ENCODE results near the gene ANKRD2.
"Not testable (repeated sequence)": the region's sequence is repeated elsewhere in the genome, so short reads cannot be mapped to it uniquely, and the experiment has no call there.

ANKRD2 gene

DNA sequence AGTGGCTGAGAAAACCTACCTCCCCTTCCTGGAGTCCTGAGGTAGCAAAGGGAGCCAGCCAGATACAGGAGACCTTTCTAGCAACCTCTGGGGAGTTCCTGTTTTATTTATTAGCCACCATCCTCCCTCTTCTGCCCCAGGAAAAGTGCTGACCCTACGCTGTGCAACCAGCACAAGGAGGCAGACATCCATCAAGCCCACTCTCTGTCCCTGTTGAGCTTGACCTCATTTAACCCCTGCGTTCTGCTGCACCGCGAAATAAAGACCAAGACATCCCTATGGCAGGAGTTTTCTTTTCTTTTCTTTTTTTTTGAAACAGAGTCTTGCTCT lies 25.3 kb upstream of the ANKRD2 start:
- no peak for DNase-seq

DNA sequence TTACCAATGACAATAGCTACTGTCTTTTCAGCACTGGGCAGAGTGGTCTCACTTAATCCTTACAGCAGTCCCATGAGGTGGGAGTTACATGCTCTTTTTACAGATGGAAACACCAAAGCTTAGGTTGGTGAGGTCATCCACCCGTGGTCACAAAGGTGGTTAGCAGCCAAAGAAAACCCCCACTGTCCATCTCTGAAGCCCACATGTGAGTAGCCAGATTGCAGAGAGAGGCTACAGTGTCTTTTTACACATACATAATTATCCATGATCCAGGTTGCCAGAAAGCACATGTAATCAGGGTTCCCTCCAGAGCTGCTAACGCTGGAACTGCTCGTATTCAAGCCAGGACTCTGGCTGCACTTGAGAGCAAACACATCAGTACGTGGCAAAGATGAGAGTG lies 24.6 kb upstream of the ANKRD2 start:
- DNase-seq: peak; percentile 19

DNA sequence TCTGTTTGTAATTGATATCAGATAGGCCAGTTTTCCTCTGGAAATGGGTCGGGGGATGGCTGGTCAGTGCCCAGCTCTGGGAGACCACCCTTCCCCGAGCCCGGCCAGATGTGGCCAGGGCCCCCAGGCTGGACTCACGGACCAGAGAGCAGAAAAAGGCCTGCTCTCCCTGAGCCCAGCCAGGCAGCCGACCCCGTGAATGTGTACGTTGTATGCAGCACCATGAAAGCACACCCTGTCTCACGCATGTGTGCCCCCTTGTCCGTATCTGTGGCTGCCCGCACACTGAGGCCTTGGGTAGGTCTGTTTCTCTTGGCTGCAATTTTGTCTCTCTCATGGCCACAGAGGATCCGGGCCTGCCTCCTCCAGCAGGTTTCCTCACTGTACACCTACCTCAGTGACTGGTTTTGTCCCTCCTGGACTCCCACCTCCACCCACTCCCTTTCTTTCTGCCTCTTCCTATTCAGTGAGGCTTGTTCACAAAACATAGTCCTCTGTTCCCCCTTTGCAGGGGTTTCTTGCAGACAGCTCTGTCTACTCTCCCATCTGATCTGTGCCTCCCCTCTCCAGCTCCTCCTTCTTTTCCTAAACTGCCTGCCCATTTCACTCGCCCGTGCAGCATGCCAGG lies 23.6 kb upstream of the ANKRD2 start:
- no peak for DNase-seq

DNA sequence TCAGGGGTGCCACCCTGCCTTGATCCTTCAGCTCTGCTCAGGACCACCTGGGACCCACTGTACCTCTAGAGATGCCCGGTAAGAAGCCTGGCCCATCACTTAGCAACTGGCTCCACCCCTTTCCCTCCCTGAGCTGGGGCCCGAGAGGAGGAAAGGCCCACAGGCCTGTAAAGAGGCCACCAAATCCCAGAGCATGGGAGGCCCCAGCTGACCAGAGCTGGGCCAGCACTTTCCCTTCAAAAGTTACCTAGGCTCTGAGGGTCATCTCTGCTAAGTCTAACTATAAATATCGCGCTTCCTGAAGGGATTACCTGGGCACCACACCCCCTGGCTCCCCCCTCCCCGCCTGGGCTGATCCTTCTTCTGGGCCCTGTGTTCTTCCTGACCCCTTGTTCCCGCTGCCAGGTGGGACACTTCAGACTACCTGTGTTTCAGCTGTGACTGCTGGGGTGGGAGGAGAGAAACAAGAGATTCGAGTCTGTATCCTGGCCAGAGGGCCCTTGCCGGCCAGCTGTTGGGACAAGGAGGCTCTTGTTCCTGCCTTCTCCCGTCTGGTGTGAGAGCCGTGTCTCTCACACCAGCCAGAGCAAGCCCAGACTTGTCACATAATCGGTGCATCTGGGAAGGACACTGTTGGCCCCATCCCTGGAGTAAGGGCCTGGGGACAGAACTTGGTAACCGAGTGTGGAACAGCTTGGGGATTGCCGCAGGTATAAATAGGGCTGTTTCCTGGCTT lies 22.8 kb upstream of the ANKRD2 start:
- no peak for DNase-seq

DNA sequence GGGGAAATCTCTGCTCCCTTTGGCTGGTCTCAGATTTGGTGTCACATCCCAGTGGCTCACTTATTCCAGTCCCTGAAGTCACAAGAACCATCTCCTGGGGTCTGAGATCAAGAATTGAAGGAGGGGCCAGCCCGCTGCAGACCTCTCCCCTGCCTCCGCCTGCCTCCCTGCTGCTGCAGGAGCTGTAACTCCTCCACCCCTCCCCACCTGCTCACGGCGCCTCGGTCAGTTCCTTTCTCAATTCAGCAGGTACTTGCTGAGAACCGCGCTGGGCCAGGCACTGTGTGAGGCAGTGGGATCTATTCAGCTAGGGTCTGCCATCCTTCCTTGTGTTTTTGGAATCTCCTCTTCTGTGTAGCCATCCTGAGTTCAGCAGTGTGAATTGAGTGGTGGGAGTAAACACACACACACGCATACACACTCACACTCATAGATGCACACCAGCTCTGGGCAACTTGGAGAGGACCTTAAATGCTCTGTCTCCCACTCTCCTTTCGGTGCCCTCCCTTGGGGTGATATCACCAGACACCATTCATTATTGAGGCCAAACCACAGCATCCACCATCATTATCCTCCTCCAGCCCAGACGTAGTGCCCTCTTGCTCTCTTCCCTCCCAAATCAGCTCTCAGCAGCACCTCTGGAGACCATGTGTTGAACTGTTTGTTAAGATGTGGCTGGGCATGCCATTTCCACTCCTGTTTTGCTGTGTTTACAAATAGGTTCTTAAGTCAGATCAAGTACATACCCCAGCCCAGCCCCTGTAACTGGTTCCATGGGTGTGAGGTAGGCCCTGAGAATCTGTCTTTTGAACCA lies 22.0 kb upstream of the ANKRD2 start:
- DNase-seq: no peak

DNA sequence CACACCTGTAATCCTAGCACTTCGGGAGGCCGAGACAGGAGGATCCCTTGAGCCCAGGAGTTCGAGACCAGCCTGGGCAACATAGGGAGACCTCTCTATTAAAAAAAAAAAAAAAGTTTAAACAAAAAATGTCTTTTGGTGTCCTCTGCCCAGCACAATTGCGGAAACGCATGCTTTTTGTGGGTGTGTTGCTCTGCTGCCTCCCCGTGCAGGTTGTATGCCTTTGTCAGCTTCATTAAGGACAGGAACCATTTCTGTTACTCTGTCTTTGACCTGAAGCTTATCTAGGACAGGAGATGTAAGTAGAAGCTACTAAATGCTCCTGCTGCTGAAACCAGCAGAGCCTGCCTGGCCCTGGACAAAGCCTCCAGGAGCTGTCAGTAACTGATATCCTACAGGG lies 21.3 kb upstream of the ANKRD2 start:
- no peak for DNase-seq

DNA sequence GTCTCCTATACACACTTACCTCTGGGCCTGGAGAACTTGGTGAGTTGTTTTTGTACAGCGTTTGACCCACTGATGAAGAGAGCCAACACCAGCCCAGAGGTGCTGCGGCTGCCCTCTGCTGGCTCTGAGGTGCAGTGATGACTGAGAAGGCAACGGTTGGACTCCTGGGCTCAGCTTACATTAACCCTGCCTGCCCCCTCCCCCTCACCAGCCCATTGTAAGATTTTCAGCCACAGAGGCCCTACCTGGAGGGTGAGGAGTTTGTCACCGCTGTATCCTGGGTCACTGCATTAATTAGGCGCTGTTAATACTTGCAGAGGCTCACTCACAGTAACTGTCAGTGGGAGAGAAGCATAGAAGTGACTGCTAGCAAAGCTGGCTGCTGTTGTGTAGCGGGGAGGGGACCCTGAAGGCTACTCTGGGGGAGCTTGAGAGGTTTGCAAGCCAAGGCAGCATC lies 19.0 kb upstream of the ANKRD2 start:
- no peak for DNase-seq

DNA sequence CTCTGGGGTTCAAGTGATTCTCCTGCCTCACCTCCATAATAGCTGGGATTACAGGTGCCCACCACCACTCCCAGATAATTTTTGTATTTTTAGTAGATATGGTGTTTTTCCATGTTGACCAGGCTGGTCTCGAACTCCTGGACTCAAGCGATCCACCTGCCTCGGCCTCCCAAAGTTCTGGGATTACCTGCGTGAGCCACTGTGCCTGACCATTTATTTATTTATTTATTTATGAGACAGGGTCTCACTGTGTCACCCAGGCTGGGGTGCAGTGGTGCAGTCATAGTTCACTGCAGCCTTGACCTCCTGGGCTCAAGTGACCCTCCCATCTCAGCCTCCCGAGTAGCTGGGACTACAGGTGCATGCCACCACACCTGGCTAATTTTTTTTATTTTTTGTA lies 18.2 kb upstream of the ANKRD2 start:
- not testable (repeated sequence) for DNase-seq

DNA sequence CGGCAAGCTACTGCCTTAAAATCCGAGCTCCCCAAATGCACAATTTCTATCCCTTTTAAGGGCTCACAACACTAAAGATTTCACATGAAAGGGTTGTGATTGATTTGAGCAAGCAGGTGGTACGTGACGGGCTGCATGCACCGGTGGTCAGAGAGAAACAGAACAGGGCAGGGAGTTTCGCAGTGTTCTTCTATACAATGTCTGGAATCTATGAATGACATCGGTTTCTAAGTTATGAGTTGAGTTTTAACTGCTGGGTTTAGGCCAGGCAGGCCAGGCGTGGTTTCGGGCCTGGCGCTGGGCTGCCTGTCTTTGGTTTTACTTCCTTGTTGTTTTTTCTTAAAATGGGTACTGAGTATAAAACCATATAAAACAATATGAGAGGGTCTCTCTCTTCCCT lies 17.0 kb upstream of the ANKRD2 start:
- not testable (repeated sequence) for DNase-seq

DNA sequence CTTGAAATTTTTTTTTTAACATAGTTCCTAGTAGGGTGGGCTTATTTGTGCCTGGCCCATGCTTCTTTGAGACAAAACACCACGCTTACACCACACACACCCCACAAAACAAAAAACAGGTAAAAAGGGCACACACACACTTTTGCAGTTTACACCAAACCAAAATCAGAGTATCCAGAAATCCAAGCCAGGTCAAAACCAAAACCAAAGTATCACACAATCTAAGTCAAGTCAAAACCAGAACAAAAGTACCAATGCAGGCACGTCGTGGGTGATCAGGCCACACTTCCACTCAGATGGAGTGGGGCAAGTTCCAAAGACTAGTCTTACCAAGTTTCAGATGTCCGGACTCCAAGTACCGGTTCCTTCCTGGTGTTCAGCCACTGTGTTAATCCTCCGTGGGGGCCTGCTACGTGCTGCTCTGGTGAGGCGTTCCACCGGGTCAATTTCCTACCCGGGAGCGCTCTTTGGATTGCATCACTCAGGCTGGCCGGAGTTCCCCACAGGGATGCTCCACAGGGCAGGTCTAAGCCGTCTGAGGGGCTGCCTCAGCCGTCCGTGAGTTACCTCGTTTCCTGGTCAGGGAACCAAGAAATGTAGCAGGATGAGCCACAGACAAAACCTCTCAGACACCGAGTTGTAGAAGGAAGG lies 11.7 kb upstream of the ANKRD2 start:
- DNase-seq: not testable (repeated sequence)

DNA sequence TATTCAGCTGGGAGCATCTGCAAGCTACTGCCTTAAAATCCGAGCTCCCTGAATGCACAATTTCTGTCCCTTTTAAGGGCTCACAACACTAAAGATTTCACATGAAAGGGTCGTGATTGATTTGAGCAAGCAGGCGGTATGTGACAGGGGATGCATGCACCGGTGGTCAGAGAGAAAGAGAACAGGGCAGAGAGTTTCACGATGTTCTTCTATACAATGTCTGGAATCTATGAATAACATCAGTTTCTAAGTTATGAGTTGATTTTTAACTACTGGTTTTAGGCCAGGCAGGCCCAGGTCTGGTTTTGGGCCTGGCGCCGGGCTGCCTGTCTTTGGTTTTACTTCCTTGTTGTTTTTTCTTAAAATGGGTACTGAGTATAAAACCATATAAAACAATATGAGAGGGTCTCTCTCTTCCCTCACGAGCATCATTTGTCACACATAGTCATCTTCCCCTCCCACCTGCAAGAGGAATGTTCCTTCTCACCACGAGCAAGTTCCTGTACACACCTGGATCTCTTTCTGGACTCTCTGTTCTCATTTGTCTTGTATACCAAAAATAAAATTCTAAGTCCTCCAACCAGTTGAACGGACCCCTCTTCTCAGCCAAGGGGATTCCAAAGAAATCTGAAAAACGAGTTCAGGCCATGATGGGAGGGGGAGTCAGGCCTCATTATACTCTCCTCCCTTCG lies 11.0 kb upstream of the ANKRD2 start:
- not testable (repeated sequence) for DNase-seq

DNA sequence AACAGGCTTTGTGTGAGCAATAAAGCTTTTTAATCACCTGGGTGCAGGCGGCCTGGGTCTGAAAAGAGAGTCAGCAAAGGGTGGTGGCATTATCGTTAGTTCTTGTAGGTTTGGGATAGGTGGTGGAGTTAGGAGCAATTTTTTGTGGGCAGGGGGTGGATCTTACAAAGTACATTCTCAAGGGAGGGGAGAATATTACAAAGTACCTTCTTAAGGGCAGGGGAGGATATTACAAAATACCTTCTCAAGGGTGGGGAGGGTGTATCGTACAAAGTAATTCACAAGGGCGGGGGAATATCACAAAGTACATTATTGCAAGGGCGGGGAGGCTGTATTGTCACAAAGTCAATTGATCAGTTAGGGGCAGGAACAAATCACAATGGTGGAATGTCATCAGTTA lies 10.2 kb upstream of the ANKRD2 start:
- DNase-seq: not testable (repeated sequence)

DNA sequence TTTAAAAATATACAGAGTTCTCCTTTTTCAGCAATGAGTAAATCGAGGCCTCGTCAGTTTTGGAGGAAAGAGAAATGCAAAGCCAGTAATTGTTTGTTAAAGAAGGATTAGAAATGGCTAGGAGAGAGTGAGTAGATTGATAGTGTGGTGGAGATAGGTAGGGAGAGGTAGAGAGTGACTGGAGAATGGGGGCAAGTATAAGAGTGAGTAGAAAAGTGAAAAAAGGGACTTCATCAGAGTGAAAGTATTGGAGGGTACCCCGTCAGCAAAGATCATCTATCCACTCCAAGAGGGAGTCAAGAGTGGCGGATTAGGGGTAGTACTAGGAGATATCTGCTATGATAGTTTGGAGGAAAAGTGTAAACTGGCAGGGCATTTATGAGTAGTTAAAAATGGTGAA lies 9.2 kb upstream of the ANKRD2 start:
- no peak for DNase-seq

DNA sequence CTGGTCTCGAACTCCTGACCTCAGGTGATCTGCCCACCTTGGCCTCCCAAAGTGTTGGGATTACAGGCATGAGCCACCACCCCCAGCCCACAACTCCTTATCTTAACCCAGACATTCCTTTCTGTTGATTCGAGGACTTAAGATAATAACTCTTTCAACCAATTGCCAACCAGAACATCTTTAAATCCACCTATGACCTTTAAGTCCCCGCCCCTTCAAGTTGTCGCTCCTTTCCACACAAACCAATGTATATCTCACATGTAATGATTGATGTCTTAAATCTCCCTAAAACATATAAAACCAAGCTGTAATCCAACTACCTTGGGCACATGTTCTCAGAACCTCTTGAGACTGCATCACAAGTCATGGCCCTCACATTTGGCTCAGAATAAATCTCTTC lies 7.8 kb upstream of the ANKRD2 start:
- DNase-seq: no peak

DNA sequence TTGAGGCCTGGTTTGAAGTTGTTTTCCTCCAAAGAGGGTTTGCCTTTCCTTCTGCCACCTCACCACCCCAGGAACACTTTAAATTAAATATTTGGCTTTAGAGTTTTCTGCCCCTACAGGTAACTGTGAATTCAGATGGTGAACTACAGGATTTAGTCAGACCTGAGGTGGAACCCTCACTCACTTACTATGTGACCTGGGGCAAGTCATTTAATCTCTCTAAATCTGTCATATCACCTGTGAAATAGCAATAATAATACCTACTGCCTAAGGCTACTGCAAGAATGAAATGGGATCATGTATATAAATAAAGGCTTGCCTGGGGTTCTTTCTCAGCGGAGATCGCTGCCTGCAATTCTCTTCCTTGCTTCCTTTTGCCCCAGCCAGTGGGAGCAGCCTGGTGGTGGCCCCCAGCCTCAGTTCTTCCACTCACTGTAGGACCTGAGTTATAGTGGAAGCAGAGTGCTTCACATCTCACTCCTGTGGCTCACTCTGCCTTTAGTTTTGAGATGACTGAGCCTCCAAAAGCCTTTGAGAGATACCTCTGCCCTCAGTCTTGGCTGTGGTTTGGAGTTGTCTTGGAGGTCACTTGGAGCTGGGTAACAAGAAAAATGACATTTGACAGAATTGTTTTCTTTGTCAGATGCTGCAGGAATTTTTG lies 6.1 kb upstream of the ANKRD2 start:
- DNase-seq: no peak

DNA sequence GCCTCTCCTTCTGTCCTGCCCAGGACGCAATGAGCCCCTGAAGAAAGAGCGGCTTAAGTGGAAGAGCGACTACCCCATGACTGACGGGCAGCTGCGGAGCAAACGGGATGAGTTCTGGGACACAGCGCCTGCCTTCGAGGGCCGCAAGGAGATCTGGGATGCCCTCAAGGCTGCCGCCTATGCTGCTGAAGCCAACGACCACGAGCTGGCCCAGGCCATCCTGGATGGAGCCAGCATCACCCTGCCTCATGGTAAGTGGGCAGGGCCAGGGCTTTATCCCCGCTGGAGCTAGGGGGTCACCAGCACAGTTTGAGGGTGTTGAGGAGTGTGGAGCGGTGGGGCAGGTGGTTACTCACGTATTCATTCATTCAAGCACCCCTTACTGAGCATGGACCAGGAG lies 4.7 kb upstream of the ANKRD2 start:
- DNase-seq: no peak

DNA sequence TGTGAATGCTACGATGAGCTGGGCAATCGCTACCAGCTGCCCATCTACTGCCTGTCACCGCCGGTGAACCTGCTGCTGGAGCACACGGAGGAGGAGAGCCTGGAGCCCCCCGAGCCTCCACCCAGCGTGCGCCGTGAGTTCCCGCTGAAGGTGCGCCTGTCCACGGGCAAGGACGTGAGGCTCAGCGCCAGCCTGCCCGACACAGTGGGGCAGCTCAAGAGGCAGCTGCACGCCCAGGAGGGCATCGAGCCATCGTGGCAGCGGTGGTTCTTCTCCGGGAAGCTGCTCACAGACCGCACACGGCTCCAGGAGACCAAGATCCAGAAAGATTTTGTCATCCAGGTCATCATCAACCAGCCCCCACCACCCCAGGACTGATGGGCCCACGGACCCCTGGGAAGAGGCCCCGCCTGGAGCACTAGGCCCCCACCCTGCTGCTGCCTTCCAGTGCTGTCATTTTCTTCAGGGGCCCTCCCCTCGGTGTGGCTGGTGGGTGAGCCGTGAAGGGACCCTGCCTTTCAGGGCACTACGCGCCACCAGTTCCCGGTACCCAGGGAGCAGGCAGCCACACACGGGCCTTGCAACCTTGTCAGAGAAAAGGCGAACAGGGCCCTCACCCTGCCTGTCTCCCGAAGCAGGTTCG lies 2.3 kb upstream of the ANKRD2 start:
- no peak for DNase-seq

DNA sequence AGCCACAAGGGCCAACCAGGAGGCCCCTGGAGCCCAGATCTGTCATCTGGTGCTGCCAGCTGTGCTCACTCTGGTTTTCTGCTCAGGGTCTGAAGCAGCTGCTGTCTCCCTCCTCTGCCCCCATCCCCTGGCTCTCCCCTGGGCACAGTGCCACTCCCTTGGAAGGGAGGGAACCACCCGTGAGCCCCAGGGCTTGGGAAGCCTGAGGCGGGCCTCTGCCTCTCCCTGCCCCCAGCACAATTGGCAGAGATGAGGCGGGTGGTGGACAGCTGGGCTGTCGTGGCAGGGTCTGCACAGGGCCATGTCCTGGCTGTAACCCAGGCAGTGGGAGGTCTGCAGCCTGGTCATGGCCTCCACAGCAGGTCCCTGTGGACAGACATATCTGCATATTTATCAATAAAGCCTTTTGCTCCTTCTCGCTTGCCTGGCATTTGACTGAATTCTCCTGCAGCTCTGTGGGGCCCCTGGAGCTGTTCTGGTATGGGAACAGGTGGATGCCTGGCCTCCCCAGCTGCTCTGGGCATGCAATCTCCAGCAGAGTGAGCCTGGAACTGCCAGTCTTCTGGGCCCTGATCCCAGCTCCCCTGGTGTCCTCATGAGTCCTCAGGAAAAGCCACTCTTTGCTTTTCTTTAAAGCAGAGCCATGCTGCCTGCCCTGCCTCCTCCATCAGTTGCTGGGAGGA lies 1.6 kb upstream of the ANKRD2 start:
- DNase-seq: no peak

DNA sequence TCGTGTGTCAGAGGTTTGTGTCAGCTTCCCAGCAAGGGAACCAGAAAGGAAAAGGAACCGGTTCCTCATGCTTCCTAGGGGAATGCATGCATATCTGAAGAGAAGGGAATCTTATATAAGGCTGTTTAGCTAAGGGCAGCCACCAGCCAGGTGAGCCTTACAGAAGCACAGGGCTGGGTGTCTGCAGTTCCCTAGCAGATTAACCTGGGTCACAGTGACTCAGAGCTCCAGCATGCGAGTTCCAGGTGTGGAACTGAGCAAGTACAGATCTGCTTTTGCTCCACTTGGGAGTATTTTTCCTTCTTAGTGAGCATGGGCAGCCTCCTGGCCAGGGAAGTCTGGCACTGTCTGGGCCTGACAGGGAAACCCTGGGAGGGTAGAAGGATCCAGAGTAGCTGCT lies 957 bp upstream of the ANKRD2 start:
- no peak for DNase-seq

DNA sequence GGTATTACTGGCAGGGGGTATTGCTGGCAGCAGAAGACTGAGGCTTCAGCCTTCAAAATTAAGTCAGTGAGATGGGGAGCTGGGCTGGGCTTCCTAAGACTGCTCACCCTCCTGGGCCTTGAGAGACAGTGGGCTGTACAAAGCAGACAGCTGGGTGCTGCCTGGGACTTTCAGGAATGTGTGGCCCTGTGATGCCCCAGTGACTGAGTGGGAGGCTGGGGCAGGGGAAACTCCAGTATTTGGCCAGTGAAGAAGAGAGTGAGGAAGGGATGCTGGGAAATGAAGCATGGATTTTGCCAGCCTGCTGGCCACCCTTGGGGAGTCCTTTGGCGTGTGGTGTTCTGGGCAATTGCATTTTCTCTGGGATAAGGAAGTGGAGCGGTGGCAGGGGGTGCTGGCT lies 442 bp downstream of the ANKRD2 start:
- no peak for DNase-seq

DNA sequence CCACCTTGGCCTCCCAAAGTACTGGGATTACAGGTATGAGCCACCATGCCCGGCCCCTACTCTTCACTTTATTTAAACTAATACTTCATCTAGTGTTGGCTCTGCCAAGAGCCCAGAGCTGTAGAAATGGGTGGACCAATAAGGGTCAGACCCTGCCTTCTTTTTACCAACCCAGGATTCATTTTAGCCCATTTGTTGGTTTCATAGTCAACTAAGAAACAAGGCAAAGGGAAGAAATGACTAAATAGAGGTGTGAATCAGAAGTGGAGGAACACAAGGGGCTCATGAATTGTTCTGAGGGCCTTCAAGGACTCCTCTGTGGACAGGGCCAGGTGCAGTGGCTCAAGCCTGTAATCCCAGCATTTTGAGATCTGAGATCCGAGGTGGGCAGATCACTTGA lies 1.1 kb downstream of the ANKRD2 start:
- no peak for DNase-seq

Measured in NCI-H2227 treated with DMSO at 0.1 percent for 48 hours (cell line).